HG03460 (cell line): ENCODE results near the gene NXPH3.

Experiments
- ATAC-seq: cut with Tn5 transposase; IDR thresholded peaks from one replicate; pipeline ENCODE4 v1.9.1; 2021; ENCODE audit not compliant: unreplicated experiment

Gene NXPH3

DNA sequence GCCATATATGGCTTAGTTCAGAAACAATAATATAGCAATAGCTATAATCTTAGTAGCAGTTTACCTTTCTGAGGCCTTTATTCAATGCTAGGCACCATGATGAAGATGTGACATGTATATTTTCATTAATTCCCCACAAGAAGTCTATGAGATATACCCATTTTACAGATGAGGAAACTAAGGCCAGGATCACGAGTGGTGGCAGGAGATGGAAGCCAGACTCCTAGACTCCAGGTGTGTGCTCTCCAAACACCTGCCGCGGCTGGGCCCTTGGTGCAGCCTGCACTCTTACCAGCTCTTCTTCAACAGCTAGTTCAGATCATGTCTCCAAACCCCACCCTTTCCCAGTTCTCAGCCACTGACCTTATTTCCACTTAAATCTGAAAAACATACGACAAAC is 15.2 kb downstream of the NXPH3 start:
- ATAC-seq, result no peak

DNA sequence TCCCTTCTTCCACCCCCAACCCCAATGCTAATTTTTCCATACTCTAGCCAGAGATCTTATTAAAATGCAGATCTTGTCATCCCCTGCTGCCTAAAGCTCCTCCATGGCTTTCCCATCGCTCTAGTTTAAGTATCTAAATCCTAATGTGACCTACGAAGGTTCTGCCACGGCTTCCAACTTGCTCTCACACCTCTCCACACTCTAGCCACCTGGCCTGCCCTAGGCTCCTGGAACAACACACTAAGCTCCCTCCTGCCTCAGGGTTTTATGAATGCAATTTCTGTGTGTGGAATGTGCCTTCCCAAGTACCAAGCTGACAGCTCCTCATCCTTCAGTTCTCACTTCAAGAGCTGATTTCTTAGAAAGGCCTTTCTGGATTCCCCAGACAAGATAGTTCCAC is 16.6 kb downstream of the NXPH3 start:
- ATAC-seq, result no peak

DNA sequence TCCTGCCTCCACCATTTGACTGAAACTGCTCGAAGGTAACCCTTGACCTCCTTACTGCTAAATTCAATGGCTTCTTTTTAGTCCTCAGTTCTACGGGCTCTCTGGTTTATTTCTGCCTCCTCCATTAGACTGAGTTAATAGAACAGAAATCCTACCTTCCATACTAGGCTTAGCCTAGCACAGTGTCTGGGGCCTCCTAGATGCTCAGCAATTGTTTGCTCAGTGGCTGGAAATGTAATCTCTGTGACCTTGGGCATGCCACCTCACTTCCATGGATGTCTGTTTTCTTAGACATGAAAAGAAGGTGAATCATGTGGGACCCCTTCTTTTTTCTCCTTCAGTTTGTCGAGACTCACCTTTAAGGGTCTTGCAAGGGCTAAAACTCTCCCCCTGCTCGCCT is 19.7 kb downstream of the NXPH3 start:
- ATAC-seq, result no peak

DNA sequence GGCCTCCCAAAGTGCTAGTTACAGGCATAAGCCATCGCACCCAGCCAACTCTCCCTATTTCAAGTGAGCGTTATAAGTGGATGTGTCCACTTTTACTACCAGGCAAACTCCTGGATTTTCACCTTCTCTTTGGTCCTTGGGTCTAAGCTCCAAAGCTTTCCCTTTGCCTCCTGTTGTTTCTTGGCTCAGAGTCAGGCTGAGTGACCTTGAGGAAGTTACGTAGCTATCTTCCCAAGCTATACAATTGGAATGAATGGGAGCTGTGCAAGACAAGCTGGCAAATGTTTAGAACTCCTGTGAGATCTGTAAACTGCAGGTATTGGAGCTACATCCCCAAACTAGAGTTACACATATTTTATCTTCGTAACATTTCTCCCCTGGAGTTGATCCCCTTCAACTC is 20.3 kb downstream of the NXPH3 start:
- no peak for ATAC-seq

DNA sequence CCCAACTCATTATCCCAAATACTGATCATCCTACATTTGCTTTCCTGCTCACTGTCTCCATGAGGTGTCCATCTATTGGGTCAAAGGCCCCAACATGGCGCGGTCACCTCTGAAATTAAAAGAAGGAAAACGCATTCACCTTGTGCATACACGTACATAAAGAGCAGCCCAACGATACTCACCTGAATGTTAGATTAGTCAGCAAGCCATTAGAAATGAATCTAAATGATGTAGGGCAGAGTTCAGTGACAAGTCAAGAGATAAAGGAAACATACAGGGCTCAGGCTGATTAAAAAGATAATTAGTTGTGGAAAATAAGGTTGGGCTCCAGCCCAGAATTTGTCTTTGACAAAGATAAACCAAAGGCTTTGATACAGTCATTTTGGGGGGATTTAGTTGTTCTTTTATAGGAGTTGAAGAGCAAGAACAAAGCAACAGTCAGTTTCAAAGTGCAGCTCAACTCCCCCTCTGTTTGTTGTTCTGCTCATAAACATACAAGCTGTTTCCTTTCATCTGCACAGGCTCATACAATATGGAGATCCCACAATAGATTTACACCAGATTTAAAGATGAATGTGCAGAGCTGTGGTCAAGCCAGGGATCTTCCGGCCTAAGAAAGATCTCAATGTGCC is 21.1 kb downstream of the NXPH3 start:
- no peak for ATAC-seq

DNA sequence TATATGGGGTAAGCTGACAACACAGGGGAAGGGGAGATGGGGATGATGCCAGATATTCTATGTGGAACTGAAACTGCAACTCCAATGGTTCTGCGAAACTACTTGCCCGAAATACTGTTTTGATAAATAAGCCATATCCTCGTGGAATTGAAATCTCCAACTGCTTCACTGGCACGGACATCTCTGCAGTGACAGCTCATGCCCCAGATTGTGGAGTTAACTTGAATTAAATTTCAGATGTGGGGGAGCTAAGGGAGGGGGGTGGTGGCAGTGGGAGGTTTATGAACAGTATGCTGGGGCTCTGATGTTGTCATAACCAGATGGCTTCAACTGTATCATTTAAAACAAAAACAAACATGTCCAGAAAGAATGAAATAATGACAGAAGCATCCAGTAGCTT is 21.8 kb downstream of the NXPH3 start:
- no peak for ATAC-seq

DNA sequence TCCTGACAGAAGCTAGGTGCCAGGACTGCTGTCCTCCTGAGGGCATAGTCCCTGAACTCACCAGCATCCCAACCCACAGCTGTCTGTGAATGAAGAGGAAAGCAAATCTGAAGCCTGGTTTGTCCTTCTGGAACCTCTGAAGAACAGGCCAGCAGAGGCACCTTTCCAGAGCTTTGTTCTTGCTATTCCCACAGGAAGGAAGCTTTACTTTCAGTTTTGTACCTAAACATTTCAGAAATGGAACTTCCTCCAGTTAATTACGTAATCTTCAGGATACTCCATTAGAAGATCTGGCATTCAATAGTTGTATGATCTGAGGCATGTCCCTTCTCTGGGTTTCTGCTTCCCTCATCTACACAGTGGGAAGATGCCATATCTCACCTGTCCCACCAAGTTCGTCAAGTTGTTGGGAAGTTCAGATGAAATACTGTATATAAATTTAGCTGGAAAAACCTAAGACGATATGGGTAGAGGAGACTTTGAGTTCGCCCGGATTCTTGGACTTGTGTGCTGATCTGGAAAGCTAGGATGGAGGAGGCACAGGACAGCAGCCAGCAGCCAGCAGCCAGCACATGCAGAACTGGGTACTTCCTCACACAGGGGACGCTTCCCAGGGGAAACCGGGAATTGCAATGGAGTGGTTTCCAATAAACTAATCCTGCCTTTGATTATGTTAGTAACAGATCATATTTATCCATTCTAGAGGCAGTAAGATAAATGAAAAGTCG is 22.4 kb downstream of the NXPH3 start:
- no peak for ATAC-seq

DNA sequence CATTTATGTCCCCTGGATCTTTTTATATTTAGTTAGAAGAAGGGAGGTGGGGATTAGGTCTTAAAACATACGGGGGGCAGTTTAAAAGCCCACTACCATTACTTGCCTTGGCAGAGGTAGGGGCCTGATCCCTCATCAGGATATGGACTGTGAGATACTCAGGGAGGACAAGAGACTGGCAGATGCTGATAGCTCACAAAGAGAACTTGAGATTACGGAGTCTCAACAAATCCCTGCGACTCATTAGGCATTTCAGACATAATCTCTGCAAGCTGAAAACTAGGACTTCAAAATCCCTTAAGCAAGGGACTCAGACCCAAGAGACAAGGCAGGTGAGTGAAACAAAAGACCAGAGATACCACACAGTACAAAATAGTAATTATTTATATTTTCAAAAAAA is 23.2 kb downstream of the NXPH3 start:
- no peak for ATAC-seq

DNA sequence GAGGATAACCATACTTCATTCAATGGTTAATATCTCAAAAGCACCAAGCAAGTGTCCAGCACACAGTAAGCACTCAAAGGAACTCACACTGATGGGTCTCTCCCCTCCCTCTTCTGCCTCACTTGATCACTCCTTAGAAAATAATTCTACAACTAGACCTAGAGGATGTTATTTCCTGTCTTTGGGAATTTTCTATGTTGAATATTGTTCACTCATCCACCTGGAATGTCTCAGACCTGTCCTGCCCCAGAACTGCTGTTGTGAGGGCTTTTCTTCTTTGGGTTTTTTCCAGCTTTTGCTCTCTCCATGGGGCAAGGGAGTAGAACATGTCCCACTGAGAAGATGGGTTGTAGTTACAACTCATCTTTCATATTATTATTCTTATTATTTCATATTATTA is 25.3 kb downstream of the NXPH3 start:
- no peak for ATAC-seq

DNA sequence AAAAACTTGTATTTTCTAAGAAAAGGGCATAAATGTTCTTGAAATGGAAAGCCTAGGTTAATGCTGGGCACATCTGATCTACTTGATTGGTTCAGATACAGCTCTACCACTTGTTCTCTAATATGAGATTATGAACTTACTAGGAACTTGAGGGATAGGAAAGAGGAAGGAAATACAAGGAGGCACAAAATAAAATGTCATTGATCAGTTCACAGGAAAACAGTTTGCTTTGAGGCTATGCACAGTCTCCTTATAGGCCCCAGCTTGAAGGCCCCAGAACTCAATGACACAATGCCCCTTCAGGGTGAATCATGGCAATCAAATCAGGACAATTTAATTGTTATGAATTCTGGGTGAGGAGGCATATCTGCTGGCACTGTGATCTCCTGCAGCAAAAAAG is 27.1 kb downstream of the NXPH3 start:
- ATAC-seq, result no peak

DNA sequence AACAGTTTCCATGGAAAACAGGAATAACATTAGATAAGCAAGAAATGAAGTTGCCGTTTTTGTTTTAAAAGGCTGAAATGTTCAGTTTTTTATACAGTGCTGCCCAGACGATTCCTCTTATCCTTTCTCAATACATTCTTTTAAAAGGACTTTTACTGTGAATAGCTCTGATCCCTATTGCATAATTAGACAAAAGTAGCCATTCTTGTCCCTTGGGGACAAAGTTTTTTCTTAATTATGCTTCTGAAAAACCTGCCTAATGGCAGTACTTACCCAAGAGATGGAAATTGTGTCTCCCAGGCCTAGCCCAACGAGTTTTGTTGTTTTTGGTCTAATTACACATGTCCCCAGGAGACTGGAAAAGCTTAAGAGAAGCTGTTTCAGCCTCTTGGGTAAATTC is 27.6 kb downstream of the NXPH3 start:
- no peak for ATAC-seq

DNA sequence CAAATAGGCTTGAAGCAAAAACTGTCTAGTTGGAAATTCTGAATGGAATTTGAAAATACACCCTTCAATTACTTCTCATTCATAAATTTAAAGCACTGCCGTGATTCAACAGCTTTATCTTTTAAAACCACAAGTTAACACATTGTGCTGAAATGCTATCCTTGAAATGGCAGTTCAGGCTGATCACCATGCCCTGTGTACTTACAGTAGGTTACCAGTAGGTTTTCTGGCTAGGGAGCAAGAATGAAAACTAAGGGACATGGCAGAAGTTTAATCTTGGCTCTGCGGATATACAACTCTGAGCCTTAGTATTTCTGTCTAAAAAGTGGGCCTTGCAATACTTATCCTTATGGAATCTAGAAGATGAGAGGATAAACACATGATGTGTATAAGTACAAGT is 28.0 kb downstream of the NXPH3 start:
- no peak for ATAC-seq

DNA sequence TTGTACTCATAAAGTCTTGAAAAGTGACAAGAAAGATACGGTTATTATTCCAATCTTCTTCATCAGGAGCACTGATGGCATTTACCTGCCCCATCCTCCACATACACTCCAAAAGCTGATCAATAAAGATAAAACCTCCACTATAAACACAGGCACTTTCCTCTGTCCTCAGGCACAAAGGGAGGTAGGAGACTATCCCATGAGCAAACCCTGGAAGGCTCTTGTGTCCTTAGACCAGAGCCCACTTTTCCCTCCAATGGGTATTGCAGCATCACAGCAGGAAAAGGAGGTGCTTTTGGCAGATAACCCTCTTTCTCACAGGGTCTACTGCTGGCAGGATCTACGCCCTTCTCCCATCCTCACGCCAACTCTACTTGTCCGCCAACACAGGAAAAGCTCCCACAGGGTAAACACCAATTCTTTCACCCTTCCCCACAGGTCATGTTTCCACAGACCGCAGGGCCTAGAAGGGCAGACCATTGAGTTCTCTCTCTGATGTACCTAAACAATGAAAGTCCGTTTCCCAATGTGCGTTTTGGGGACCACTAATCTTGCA is 28.7 kb downstream of the NXPH3 start:
- ATAC-seq, result no peak

DNA sequence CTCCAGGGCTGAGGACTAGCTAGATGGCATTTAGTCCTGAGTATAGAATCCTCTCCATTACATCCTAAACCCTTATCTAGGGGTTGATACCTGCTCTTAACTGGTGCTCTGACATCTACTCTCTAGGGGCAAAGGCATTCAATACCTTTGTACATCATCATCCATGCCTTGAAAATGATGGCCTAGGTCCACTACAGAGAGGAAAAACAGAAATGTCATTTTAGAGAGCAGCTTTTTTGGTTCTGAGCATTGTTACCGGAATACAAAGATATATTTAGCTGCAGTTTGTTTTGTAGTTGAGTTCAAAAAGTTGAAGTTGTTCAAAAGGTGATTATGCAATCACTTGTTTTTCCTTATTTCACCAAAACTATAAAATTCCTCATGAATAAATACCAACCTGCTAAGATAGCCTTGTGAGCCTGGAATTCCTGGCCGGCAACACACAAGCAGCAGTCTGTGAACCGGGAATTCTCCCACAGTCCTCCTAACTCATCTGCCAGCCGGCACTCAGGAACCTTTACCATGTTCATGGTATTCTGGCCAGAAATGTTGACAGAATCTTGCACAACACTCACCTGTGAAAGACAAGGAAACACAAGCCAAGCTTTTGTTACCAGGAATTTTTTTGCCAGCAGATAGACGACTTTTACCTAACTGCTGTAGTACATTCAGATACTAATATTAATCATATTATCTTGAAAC is 35.4 kb downstream of the NXPH3 start:
- no peak for ATAC-seq

DNA sequence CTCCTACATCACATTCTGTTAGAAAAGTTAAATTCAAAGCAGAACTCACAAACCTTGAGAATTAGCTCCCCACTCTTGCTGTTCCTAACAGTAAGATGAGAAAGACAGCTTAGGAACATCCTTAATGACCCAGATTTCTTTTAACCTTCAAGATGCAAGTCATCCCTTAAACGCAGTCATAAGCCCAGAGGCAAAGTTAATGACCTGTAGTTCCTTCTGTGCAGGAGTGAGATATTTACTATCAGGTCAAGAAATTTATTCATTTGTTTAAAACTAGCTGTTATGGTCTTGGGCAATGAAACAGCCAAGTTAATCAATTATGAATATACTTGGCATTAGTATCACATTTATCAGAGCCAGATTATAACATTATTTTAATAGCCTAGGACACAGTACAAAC is 37.1 kb downstream of the NXPH3 start:
- no peak for ATAC-seq

DNA sequence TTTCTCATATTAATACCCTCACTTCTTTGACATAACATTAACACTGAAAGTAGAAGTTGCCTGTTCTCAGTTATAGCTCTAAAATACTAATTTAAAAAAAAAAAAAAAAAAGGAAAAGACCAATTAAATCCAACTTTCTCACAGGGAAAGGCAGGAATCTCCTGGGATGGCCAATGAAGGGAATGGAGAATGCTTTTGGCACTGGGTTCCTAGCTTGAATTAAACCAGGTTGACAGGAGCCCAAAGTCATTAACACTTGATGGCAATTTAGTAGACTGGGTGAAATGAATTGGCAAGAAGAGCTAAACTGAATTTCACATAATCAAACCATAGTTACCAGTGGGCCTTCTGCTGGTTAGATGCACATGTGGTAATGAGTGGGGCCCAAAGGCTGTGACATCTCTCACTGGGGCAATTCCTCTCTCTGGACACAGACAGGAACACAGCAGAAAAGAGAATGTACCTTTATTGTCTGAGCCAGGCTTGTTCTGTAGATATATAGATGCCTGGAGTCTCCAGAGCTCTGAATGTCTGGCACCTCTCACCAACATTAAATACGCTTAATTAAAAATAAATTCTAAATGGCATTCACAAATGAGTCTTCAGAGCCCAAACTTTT is 37.6 kb downstream of the NXPH3 start:
- no peak for ATAC-seq

DNA sequence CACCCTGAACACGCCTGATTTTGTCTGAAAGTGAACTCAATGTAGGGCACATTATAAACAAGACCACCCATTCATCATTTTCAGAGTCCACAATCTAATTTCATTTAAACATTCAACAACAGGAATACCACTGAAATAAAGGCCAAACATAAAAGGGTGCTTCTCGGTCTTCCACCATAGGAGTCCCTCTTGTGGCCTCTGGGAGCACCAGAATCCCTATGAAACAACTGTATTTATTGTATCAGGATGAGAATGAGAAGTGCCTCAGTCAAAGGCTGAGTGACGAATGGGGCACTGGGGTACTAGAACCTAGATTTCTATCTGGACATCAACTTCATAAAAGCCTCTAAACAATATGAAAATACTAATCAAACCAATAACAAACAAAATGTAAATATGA is 40.4 kb downstream of the NXPH3 start:
- no peak for ATAC-seq

DNA sequence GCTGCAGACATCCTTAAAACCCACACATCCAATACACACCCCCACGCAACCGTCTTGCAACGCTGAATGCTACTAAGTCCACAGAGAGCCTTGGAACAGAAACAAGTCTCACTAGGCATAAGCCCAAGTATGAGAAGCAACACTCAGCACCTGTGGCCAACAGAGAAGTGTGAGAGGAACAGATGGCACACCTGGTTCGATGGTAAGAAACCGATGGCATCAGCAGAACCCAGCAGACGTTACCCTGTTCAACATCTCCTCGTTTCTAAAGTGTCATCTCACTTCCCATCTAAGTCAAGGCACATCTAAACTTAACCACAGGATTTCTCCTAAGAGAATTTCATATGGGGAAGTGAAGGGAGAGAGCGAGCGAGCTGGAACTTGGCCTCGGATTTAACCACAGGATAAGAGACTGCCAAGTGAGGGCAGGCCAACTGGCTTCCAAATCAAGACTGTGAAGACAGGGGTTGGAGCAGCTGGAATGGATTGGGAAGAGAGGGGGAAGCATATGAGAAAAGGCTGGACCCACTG is 41.0 kb downstream of the NXPH3 start:
- no peak for ATAC-seq

DNA sequence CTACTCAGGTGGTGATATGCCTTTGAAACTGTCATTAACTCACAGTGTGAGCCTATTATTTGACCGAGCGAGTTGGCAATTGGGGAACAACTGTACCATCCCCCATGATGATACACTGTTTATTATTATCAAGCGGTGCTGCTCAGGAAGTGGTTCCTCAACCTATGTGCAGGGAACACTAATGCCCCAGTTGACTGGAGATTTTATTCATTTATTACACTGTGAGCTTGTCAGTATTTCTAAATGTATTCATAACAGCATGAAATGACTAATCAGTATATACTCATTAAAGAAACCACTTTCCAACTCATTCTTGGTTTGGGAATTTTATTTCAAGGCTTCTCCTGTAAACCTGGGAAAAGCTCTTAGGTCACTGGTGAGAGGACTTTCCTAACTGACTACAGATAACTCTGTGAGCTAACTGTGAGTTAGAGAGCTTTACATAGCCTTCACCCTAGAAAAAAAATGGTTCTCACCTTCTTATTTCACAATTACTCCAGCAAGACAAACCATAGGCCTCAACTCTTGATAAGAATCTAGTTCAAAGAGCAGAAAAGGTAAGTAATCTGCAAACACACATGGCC is 42.4 kb downstream of the NXPH3 start:
- ATAC-seq, result no peak

DNA sequence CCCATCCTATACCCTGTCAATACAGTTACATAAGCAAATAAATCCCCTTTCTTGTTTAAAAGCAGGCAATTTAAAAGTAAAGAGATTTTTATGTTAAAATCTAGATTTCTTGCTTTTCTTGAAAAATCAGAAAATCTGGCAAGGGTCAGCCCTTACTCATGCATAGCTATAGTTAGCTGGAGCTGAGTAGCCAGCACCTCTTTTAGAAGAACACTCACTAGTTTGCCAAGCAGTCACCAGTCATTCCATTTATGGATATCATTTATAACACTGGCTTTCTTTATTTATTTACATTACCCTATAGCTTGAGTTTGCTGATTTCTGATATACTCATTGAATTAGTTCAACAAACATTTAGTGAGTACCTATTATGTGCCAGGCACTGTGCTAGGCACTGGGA is 45.7 kb downstream of the NXPH3 start:
- no peak for ATAC-seq

DNA sequence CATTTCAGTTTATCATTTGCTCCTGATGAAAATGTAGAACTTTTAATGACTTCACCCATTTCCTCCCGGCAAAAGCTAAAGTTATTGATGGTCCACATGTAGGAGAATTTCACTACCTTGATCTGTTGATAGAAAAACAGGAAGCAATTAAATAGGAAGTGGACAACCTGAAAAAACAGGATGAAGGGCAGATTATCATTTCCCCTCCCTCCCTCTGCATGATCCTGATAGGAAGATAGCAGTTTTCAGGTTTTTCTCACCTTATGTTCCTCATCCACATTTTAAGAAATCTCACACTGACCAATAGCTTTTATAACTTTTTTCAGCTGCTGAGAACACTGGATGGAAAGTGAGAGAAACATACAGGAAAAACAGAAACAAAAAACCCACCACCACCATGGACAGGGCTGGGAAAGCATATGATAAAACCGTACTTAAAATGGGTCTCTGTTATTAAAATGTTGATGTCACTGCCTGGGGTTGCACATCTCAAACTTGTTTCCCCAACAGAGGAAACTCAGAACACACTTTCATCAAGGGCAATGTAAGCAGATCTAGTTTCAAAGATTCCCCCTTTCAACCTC is 46.4 kb downstream of the NXPH3 start:
- no peak for ATAC-seq
